ENCODE measurements around the gene KCNH5.

Gene KCNH5

DNA sequence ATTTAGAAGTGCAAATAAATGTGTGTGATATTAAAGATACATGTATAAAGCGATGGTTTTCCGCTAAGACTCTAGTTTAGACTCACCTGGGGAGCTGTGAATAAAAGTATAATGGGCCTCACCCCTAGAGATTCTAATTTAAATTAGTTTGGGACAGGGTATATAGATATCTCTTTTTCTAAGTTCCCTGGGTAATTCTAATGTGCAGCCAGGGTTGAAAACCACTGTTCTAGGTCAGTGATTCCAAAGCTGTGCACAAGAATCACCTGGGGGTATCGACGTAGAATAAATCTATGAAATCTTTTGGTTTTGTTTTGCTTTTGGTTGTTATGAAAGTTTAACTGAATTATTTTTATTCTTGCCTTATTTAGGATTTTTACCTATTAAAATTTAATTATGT is 302.1 kb downstream of the KCNH5 start:
- no peak overlapping the region for H2AFZ ChIP-seq (ENCODE audit: low read depth, low read length)
- H3K79me2 ChIP-seq (ENCODE audit: insufficient read depth, low read length): no peaks in the 10 kb centered on the region
- no peaks in the 10 kb centered on the region for H3K4me1 ChIP-seq (ENCODE audit: insufficient read depth, low read length)
- H3K9ac ChIP-seq (ENCODE audit: low read depth, low read length): no peak overlapping the region
- no peaks in the 10 kb centered on the region for H4K20me1 ChIP-seq (ENCODE audit: insufficient read depth, low read length)
- H3K9me3 ChIP-seq (ENCODE audit: insufficient read depth, low read length, severe bottlenecking): no peaks in the 10 kb centered on the region
- DNase-seq (no peak), ATAC-seq (ENCODE audit: insufficient read depth, low read depth) (no peak)
- no peak overlapping the region for H3K4me2 ChIP-seq (ENCODE audit: insufficient read depth, low read length)
- H3K36me3 ChIP-seq (ENCODE audit: insufficient read depth, low read length): no peaks in the 10 kb centered on the region
- TF ChIP-seq, protein P1, sequence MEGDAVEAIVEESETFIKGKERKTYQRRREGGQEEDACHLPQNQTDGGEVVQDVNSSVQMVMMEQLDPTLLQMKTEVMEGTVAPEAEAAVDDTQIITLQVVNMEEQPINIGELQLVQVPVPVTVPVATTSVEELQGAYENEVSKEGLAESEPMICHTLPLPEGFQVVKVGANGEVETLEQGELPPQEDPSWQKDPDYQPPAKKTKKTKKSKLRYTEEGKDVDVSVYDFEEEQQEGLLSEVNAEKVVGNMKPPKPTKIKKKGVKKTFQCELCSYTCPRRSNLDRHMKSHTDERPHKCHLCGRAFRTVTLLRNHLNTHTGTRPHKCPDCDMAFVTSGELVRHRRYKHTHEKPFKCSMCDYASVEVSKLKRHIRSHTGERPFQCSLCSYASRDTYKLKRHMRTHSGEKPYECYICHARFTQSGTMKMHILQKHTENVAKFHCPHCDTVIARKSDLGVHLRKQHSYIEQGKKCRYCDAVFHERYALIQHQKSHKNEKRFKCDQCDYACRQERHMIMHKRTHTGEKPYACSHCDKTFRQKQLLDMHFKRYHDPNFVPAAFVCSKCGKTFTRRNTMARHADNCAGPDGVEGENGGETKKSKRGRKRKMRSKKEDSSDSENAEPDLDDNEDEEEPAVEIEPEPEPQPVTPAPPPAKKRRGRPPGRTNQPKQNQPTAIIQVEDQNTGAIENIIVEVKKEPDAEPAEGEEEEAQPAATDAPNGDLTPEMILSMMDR (IDR thresholded peaks at IDR 0.05; ENCODE audit: borderline replicate concordance, extremely low read depth, low read length, poor library complexity, severe bottlenecking): no peak
- no peak for TF ChIP-seq EZH2 (IDR thresholded peaks at IDR 0.05; ENCODE audit: borderline replicate concordance, low read depth, low read length, severe bottlenecking)
- H3K27me3 ChIP-seq (ENCODE audit: insufficient read depth, low read length, poor library complexity): peaks cover 11% of the 10 kb centered on the region
- no peak overlapping the region for H3K4me3 ChIP-seq (ENCODE audit: low read depth in 1 of 2, low read length in 2 of 2)
- no peak overlapping the region for H3K27ac ChIP-seq (ENCODE audit: low read length)

DNA sequence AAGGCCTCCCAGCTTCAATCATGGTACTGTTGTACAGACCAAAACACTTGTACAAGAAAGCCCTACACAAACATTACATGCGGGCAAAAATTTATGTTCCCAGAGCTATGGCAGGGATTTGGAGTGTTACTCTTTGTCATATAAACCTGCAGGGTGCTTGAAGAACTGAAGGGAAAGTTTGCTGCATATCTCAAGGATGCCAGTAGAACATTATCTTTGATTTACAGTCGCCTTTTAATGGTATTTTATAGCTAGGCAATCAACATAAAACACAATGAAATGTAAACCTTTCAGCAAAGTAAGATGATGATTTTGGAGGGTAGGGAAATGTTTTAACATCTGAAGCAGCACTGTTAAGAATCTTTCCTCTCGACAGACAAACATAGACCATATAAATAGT is 305.6 kb downstream of the KCNH5 start:
- Histone ChIP-seq H3K9me3 (ENCODE audit: insufficient read depth, low read length, severe bottlenecking) (no peaks in the 10 kb centered on the region), H3K4me1 (ENCODE audit: insufficient read depth, low read length) (no peaks in the 10 kb centered on the region), H3K79me2 (ENCODE audit: insufficient read depth, low read length) (no peaks in the 10 kb centered on the region), H3K27me3 (ENCODE audit: insufficient read depth, low read length, poor library complexity) (peaks cover 7% of the 10 kb centered on the region), H3K4me2 (ENCODE audit: insufficient read depth, low read length) (no peak overlapping the region), H2AFZ (ENCODE audit: low read depth, low read length) (no peak overlapping the region), H3K27ac (ENCODE audit: low read length) (no peak overlapping the region), H3K36me3 (ENCODE audit: insufficient read depth, low read length) (no peaks in the 10 kb centered on the region), H3K9ac (ENCODE audit: low read depth, low read length) (no peak overlapping the region), H3K4me3 (ENCODE audit: low read depth in 1 of 2, low read length in 2 of 2) (no peak overlapping the region), H4K20me1 (ENCODE audit: insufficient read depth, low read length) (no peaks in the 10 kb centered on the region)
- ATAC-seq (ENCODE audit: insufficient read depth, low read depth): no peak
- TF ChIP-seq EZH2 (IDR thresholded peaks at IDR 0.05; ENCODE audit: borderline replicate concordance, low read depth, low read length, severe bottlenecking): no peak
- TF ChIP-seq, protein P1 (IDR thresholded peaks at IDR 0.05; ENCODE audit: borderline replicate concordance, extremely low read depth, low read length, poor library complexity, severe bottlenecking): no peak
- DNase-seq: no peak

DNA sequence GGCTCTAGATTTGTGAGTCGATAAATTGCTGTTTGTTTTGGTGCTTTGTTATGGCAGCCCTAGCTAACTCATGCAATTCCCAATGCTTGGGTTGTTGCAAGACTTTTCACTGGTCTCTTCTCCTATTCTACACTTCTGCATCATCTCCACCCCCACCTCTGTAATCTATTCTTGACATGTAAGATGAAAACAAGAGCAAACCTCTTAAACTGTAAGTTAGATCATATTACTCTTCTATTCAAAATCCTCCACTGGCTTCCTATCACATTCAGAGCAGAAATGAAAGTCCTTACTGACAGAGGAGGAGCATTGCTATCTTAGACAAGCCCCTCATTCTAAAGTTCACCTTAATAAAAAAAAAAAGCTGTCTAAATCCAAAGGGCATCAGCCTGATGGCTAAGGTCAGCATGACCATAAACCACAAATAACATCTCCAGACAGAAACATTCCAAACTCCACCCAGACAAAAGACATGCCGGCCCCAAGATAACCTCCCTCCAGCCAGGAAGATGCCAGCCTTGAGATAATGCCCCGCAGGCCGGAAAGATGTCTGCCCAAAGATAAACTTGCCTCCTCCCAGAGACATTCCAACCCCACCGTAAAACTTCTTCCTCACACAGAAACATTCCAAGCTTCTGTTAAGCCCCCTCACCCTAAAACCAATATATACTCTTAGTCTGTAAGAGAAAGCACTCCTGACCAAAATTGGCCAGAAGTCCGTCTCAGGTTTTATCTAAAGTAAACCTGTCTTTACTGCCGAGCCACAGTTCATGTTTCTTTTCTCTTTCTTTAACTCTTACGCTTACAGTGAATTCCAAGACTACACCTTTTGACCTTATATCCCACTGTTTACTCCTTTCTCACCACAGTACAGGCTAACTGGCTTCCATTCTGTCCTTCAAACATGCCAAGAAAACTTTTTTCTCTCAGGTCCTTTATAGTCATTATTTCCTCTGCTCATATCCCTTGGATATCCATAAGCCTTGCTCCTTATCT is 308.9 kb downstream of the KCNH5 start:
- ATAC-seq (ENCODE audit: insufficient read depth, low read depth): no peak
- Histone ChIP-seq H3K9me3 (ENCODE audit: insufficient read depth, low read length, severe bottlenecking) (no peaks in the 10 kb centered on the region), H3K4me1 (ENCODE audit: insufficient read depth, low read length) (no peaks in the 10 kb centered on the region), H3K27ac (ENCODE audit: low read length) (no peak overlapping the region), H3K27me3 (ENCODE audit: insufficient read depth, low read length, poor library complexity) (no peaks in the 10 kb centered on the region), H3K4me2 (ENCODE audit: insufficient read depth, low read length) (no peak overlapping the region), H3K9ac (ENCODE audit: low read depth, low read length) (no peak overlapping the region), H2AFZ (ENCODE audit: low read depth, low read length) (no peak overlapping the region), H3K36me3 (ENCODE audit: insufficient read depth, low read length) (no peaks in the 10 kb centered on the region), H3K4me3 (ENCODE audit: low read depth in 1 of 2, low read length in 2 of 2) (no peak overlapping the region), H3K79me2 (ENCODE audit: insufficient read depth, low read length) (no peaks in the 10 kb centered on the region), H4K20me1 (ENCODE audit: insufficient read depth, low read length) (no peaks in the 10 kb centered on the region)
- TF ChIP-seq EZH2 (IDR thresholded peaks at IDR 0.05; ENCODE audit: borderline replicate concordance, low read depth, low read length, severe bottlenecking): no peak
- TF ChIP-seq, protein P1 (IDR thresholded peaks at IDR 0.05; ENCODE audit: borderline replicate concordance, extremely low read depth, low read length, poor library complexity, severe bottlenecking): no peak
- DNase-seq: no peak
